Urinary bladder (tissue), 4 donors: ENCODE measurements around the gene S100A10. TPM values are rescaled to one million over a fixed set of nuclear protein-coding genes. Genes with fewer than 3 reads are reported as not detected.

Experiments used
- DNase-seq: peaks from one replicate; pipeline ENCODE4 v3.0.0-alpha.2; 2015; ENCODE audit errors: extremely low spot score
- H3K27ac ChIP-seq: one replicate; pipeline ENCODE4 v1.5.1; 2013; ENCODE audit warnings: low read depth, mild to moderate bottlenecking, moderate library complexity
- H3K36me3 ChIP-seq: one replicate; pipeline ENCODE4 v1.6.1; 2013; ENCODE audit warnings: mild to moderate bottlenecking, moderate library complexity; ENCODE audit not compliant: insufficient read depth
- H3K4me1 ChIP-seq: one replicate; pipeline ENCODE4 v1.6.1; 2013; ENCODE audit warnings: mild to moderate bottlenecking, moderate library complexity; ENCODE audit not compliant: insufficient read depth
- H3K4me3 ChIP-seq: one replicate; pipeline ENCODE4 v1.5.1; 2013; ENCODE audit warnings: low read depth, low read length
- WGBS: extraction: QIAGEN DNeasy Blood & Tissue Kit; methylation state at CpG from one replicate; pipeline ENCODE4 v1.1.7; 2013; 5-methylcytosine and 5-hydroxymethylcytosine counted together
- polyA plus RNA-seq: library from polyadenylated mRNA; stranded (reverse); fragments of 200-250 nt; gene quantifications from one replicate; pipeline ENCODE4 v1.2.3, GENCODE V29; 2013
- total RNA-seq: library from RNA; depleted of rRNA; stranded (reverse); fragments of >200 nt; gene quantifications from one replicate; pipeline ENCODE4 v1.2.3, GENCODE V29; 2014
- donor health status: healthy with polysubstance abuse.
- donor health status: healthy.

S100A10 gene, protein sequence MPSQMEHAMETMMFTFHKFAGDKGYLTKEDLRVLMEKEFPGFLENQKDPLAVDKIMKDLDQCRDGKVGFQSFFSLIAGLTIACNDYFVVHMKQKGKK
- total RNA-seq (116 TPM), polyA plus RNA-seq (246 TPM)

DNA sequence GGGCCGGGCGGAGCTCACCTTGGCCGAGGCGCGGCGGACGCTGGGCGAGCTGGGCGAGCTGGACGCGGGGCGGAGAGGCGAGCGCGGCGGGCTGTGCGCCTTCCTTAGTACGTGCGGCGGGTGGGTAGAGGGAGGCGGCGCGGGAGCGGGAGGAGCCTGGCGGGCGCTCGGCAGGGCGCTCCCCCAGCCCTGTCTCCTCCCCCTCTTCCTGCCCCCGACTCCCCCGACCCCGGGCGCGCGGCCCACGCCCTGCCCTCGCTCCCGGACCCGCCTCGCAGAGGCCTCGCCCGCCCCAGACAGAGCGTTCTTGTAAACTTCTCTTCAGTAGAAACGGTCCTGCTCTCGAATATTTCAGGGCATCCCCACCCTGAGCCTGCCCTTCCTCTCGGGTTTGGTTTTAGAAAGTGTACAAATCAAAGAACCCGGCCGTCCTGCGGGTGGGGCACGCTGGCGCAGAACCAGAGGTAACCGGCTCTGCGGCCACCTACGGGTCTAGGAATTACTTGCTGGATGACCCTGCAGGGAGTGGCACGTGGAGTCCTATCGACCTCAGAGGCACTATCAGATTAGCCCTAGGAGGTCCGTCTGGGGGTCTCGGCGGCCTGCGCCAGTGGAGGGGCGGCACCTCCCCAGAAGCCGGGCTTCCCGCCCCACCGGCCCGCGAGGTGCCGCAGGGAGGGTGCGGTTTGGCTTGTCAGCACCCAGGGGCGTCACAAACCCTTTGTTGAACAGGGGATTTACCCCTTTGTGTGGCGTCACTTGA lies at the start of gene S100A10:
Gene S100A10 (minus strand): TSS at position 126 of the 763 bp plus-strand sequence. CDS start 7,629 bp downstream, outside the sequence.
- Histone ChIP-seq H3K4me3 (peak within 1 kb of the TSS; percentile 70), H3K36me3 (no peaks in the 10 kb centered on the region), H3K27ac (peak within 1 kb of the TSS; percentile 87), H3K4me1 (peaks cover 5% of the 10 kb centered on the region)
- DNase-seq, result no peak
- 2% methylated on average over 69 of the region's 69 CpGs for WGBS

DNA sequence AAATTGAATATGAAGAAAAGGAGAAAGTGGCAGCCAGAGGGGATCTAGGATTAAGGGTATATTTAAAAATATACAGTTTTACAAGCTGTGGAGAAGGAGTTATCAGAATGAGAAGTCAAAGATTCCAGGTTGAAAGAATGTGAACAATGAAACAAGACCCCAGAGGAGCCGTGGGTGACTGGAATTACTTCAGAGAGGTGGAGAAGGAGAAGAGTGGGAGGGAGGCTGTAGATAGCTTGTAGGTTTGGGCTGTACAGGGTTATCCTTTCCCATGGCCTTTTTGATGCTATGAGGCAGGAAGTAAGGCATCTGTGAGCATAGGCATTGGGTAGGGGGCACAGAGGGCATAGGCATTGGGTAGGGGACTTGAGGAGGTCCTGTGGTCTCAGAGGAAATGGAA lies 48.4 kb upstream of the S100A10 start:
- WGBS, result 36% methylated on average over 1 of the region's 1 CpG
- Histone ChIP-seq H3K4me1 (peaks cover 2% of the 10 kb centered on the region), H3K27ac (no peak overlapping the region), H3K4me3 (no peak overlapping the region), H3K36me3 (no peaks in the 10 kb centered on the region)
- no peak for DNase-seq

DNA sequence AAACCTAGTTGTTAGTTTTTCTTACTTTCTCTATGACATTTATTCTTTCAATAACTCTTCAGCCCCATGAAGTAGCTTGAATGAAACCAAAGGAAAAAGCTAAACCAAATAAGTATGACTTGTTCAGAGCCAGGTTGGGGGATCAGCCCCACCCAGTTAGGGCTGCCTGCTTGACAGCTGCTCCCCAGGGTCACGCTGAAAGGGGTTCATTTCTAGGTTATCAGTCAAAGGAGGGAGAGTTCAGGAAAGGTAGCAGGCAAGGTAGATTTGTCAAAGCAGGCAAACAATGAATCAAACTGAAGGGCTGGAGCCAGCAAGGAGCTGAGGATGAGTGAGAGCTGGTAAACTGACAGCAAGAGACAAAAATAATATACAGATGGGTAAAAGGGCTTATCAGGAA lies 46.2 kb upstream of the S100A10 start:
- H3K4me3 ChIP-seq, result no peak overlapping the region
- no peak overlapping the region for H3K27ac ChIP-seq
- no peaks in the 10 kb centered on the region for H3K36me3 ChIP-seq
- 69% methylated on average over 1 of the region's 1 CpG for WGBS
- H3K4me1 ChIP-seq, result peaks cover 2% of the 10 kb centered on the region
- no peak for DNase-seq

DNA sequence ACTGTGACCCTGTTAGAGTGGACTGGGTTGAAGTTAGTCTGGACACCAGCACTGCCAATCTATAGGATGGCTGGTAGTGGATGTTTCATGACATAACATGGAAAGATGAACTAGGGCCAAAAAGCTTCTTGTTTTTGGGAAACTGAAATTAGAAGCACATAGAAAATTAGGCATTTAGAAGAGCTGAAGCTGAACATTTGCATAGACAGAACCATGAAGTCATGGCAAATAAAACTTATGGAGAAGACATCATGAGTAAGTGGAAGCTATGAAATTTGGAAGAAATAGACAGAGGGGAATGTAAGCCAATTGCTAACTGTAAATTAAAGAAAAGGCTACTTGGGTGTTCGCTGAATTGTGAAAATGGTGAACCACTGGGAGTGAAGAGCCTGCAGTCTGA lies 45.8 kb upstream of the S100A10 start:
- H3K4me1 ChIP-seq, result peaks cover 2% of the 10 kb centered on the region
- no peaks in the 10 kb centered on the region for H3K36me3 ChIP-seq
- no peak overlapping the region for H3K4me3 ChIP-seq
- no peak for DNase-seq
- 89% methylated on average over 1 of the region's 1 CpG for WGBS
- H3K27ac ChIP-seq, result no peak overlapping the region

DNA sequence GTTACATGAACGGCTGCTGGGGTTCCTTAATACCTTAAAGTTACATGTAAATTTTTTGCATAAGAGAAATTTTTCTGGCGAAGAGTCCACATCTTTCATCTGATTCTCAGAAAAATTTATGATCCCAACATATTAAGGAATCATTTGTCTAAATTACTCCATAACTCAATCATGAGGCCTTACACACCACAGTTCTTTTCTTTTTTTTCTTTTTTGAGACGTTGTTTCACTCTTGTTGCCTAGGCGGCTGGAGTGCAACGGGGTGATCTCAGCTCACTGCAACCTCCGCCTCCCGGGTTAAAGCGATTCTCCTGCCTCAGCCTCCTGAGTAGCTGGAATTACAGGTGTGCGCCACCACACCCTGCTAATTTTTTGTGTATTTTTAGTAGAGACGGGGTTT lies 45.2 kb upstream of the S100A10 start:
- no peak overlapping the region for H3K4me3 ChIP-seq
- no peak for DNase-seq
- 95% methylated on average over 10 of the region's 10 CpGs for WGBS
- no peaks in the 10 kb centered on the region for H3K36me3 ChIP-seq
- H3K27ac ChIP-seq, result no peak overlapping the region
- peaks cover 2% of the 10 kb centered on the region for H3K4me1 ChIP-seq

DNA sequence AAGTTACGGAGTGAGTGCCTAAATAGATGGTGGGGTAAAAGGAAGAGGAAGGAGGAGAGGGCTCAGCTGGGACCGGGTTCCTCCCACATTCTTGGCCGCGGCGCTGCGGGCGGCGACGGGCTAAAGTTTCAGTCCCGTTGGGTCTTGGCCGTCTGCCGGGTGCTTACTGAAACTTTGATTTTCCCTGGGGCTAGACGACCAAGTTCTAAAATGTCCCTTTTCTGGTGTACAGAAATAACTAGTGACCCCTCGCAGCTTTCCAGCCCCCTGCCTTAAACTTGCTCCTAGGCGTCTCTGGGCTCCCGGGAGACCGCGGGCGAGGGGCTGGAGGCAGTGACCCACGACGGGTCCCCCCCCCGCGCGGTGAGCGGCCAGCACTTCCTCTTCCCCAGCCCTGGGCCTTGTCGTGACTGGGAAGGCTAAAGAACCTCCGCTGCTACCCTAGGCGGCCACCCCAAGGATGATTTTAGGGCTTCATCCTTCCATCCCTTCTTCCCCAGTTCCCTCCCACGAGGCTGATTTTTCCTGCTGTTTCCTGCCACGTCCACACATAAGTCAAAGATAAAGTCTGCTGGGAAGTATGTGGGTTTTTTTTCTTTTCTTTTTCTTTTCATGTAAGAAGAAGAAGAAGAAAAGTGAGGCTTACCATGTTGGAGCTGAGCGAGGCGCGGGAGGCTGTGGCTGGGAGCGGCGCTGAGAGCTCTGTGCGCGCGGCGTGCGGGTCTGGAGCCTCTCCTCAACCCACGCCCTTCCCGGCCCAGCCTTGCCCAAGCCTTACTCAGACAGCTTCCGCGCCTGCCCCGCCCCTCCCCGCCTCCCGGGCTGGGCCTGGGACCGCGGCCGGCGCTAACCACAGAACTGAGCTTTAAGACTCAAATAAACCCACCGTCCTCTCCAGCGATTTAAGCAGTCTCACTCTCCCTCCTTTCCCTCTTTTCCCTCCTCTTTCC lies 42.9 kb upstream of the S100A10 start, which contains the start of gene S100A11:
Gene S100A11 (minus strand): TSS at position 738 of the 950 bp plus-strand sequence. CDS start 89 bp downstream, at position 649.
- peak within 1 kb of the TSS; percentile 79 for H3K4me3 ChIP-seq
- peaks cover 3% of the 10 kb centered on the region for H3K4me1 ChIP-seq
- H3K36me3 ChIP-seq, result peaks cover 4% of the 10 kb centered on the region
- DNase-seq, result no peak
- WGBS, result under 1% methylated on average over 53 of the region's 53 CpGs
- peak within 1 kb of the TSS; percentile 98 for H3K27ac ChIP-seq

DNA sequence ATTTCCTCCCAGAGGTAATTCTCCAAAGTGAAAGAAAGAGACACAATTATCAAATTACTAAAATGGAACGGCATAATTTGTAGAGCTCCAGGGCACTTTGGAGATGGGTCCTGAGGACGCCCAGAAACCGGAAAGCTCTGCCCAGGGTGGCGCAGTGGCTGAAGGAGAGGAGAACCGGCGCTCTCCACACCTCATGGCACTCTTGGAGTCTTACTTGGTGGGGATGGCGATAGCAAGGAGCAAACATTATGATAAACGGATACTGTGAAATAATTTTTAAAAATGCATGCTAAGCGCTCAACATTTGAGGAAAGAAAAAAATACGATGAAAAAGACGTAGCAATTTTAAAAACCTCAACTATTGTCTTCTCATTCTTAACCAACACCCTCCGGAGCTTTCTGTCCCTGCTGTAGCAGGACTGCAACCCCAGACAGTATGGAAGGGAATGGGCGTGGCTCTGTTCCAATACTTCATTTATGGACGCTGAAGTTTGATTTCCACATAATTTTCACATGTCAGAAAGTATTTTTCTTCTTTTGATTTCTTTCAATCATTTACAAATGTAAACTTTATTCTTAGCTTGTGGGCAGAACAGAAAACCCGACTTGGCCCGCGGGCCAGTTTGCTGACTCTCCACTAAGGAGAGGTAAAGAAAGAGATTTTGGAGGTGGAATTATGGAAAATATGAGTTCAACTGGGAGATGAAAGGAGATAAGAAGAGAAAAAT lies 42.0 kb upstream of the S100A10 start:
- peak overlapping the region; percentile 79 for H3K4me3 ChIP-seq
- H3K36me3 ChIP-seq, result peaks cover 4% of the 10 kb centered on the region
- peak overlapping the region; percentile 98 for H3K27ac ChIP-seq
- DNase-seq, result no peak
- peaks cover 3% of the 10 kb centered on the region for H3K4me1 ChIP-seq
- 14% methylated on average over 17 of the region's 17 CpGs for WGBS

DNA sequence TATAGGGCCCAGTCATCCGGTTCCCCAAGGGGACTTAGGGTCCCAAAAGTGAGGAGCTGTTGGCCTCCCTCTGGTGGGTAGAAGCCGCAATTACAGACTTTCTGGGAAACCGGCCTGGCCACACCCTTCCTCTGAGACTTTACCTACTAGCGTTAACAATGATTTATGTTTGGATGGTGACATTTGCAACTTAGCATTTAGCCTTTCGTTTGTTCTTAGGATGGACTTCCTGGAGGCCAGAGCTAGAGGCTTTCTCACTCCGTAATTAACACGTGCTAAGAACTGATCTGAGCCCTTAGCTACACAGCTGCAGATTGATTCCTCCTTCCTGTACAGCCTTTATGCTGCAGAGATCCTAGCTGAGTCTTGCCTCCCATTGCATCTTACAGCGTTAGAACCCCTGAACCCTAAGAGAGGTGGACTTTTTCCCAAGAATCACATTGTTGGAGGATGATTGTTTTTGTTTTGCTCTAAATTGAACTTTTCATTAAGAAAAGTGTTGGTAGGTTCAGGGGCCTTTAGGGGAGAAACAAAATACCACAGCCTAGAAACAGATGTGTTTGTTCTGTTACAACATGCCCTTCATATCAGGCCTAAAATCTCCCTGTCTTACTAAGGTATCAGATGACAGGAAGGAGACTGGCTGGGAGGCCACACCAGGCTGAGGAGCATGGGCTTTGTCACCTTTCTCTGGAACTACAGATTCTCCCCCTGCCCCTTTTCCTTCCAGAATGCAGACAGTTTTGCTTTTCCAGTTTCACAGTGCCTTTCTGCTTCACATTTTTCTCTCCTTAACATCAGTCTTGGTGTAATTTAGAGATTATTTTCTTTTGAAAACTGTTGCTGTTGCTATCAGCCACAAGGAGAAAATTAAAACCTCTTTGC lies 41.2 kb upstream of the S100A10 start:
- H3K36me3 ChIP-seq, result peaks cover 4% of the 10 kb centered on the region
- DNase-seq, result no peak
- peak overlapping the region; percentile 79 for H3K4me3 ChIP-seq
- H3K27ac ChIP-seq, result peak overlapping the region; percentile 75
- H3K4me1 ChIP-seq, result peaks cover 3% of the 10 kb centered on the region
- 13% methylated on average over 8 of the region's 8 CpGs for WGBS

DNA sequence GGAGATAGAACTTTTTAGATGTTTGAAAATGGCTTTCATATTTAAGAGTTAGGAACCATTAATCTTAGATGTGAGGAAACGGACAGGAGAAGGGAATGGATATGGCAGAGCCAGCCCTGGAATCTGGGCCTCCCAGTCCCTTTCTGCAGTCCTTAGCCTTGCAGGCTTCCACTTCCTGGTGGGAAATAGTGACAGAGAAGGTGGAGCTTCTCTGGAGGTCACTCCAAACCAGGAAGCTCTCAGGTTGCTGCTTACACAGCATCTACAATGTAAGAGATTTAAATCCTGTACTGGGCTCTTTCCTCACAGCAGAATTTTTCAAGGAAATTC lies 40.6 kb upstream of the S100A10 start:
- Histone ChIP-seq H3K4me1 (peaks cover 3% of the 10 kb centered on the region), H3K4me3 (peak overlapping the region; percentile 2), H3K27ac (peak overlapping the region; percentile 64), H3K36me3 (peaks cover 4% of the 10 kb centered on the region)
- WGBS, result 57% methylated on average over 1 of the region's 1 CpG
- no peak for DNase-seq

DNA sequence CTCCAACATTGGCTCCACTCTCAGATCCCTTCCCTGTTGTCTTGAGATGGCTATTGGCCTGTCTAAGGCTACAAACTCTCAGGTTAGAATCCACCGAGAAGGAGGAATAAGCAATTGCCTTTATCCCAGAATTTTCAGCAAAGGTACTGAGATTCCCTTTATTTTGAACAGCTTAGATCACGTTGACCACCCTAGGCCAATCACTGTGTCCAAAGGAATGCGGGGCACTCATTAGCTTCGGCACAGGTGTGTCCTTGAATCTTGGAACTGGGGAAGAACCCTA lies 36.2 kb upstream of the S100A10 start:
- DNase-seq, result no peak
- WGBS, result 93% methylated on average over 4 of the region's 4 CpGs
- H3K4me1 ChIP-seq, result peaks cover 3% of the 10 kb centered on the region
- H3K4me3 ChIP-seq, result no peak overlapping the region
- peaks cover 4% of the 10 kb centered on the region for H3K36me3 ChIP-seq
- no peak overlapping the region for H3K27ac ChIP-seq

DNA sequence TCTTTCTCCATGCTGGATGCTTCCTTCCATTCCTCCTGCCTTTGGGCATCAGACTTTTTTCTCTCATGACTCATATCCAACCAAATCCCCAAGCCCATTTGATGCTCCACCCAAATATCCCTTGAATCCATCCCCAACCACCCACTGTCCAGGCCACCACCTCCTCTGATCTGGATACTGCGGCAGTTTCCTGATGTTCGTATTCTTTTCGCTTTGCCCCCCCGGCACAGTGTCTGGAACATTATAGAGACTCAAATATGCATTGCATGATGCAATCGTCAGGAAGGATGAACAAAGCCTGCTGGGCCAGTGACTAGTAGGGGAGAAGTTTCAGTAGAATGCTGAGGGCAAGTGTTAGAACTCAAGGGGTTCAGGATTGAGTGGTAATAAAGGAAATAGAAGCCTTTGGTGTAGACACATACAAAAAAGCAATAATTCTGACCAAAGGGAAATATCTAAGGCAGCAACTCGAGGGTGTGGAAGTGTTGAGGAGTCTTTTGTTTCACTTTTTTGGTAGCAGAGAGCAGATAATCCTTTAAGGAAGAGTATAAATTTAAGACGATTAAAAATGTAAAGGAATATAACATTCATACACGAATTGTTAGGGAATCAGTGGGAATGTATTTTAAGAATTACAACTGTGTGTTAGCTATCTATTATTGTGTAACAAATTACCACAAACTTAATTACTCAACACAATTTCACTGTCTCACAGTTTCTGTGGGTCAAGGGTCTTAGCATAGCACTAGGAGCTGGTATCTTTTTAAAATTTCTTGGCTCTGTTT lies 35.7 kb upstream of the S100A10 start:
- DNase-seq, result no peak
- Histone ChIP-seq H3K27ac (no peak overlapping the region), H3K4me1 (peaks cover 3% of the 10 kb centered on the region), H3K36me3 (peaks cover 4% of the 10 kb centered on the region), H3K4me3 (no peak overlapping the region)
- 87% methylated on average over 8 of the region's 8 CpGs for WGBS

DNA sequence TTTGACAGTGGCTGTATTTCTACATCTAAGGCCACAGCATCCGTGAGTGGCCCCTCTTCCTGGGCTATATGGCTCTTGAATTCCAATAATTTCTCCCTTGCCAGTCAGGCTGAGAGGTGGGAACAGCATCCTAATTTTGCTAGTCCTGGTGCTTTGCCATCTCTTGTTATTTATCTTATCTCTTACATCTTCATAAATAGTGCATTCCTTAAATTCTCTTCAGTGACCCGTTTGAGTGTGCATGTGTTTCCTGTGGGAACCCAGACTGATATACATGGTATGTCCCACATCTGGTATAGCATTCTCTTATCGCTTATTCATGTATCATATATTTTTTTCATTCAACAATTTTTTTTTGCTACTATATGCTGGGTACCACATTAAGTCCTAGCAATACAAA lies 33.2 kb upstream of the S100A10 start:
- Histone ChIP-seq H3K27ac (no peak overlapping the region), H3K4me3 (no peak overlapping the region), H3K4me1 (no peaks in the 10 kb centered on the region), H3K36me3 (no peaks in the 10 kb centered on the region)
- DNase-seq, result no peak
- 36% methylated on average over 3 of the region's 3 CpGs for WGBS
